Colonic mucosa (tissue), 4 donors: ENCODE results near the gene CORO1C. TPM values are rescaled to one million over a fixed set of nuclear protein-coding genes. Genes with fewer than 3 reads are reported as not detected.
A peak's percentile ranks its signal among the peaks of the same experiment; 100 is the strongest.

Experiments
- DNase-seq: peaks from one replicate; pipeline ENCODE4 v3.0.0-alpha.2; 2020
- H3K27ac ChIP-seq: fragments of 200-600 bp; one replicate; pipeline ENCODE4 v1.8.0; 2021
- H3K27me3 ChIP-seq: fragments of 200-600 bp; one replicate; pipeline ENCODE4 v1.8.0; 2021
- H3K36me3 ChIP-seq: fragments of 200-600 bp; one replicate; pipeline ENCODE4 v1.8.0; 2021
- H3K4me1 ChIP-seq: fragments of 200-600 bp; one replicate; pipeline ENCODE4 v1.8.0; 2021; ENCODE audit warnings: mild to moderate bottlenecking
- H3K4me3 ChIP-seq: fragments of 200-600 bp; one replicate; pipeline ENCODE4 v1.8.0; 2021
- H3K9ac ChIP-seq, 2 donors: one replicate each; pipeline ENCODE4 v1.7.0; 2013; ENCODE audit warnings: control low read depth in 2 of 2, low read depth in 2 of 2, low read length in 2 of 2
- H3K9me3 ChIP-seq: fragments of 200-600 bp; one replicate; pipeline ENCODE4 v1.8.0; 2021
- intact Hi-C: fragments of 100-400 bp; cut with DNase I; formaldehyde crosslinking; loops from one replicate; pipeline ENCODE4 v1.14.1; 2022
- total RNA-seq, 2 donors: library from RNA; stranded (reverse); fragmentation: NEBNext Ultra II Directional in 1 of 2; extraction: Animal tissue kit (Norgen Biotek cat#: 25700) in 1 of 2; gene quantifications; one replicate each; pipeline ENCODE4 v1.2.1, GENCODE V29; 2021
- TF ChIP-seq, protein P1 (sequence below): fragments of 200-600 bp; IDR thresholded peaks from one replicate; pipeline ENCODE4 v1.8.0; 2022; ENCODE audit warnings: antibody characterized with exemption, mild to moderate bottlenecking
- donor health status: healthy.
- donor health status: DM: no; HTN: no; CAD: no.
- donor health status: DM: no; HTN: no; CAD: no.

The CORO1C gene
- total RNA-seq, 2 donors from 2014 or later, result 112 to 166 TPM

DNA sequence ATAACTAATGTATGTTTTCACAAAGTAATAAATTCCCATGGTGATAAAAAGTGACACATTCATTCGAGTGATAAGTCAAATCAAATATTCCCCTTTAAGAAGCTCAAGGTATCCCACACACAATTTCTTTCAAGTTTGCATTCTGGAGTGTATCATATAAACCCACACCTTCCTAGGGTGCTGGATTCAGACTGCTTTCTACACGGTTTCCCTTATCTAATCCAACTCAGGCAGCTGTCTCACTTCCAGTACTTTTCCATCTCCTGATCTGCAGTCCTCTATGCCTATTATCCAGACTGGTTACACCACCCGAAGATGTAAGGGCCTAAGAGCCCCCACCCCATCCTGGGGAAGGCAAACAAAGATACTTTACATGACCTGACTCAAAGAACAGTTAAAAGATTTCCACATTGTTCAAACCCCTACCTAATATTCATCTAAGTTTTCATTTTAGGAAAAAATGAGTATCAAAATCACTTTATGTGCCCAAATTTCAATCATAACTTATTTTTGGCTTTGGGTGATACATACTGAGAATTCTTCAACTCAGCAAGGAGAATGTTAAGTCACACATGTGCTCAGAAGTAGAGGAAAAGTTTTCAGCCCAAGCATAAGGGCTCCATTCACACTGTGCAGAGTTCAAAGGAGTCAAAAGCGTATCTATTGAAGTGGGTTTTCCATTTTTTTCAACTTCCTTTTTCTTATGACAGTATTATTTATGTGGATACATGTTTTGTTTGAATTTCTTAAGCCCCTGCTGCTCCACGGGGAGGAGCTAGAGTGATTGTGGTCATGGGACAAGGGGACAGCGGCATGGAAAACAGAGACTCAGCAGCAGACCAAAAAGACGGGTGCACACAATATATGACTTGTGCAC lies 41.8 kb downstream of the CORO1C start:
- Histone ChIP-seq H3K9me3 (no peaks in the 10 kb centered on the region), H3K4me3 (no peak overlapping the region), H3K27ac (peak overlapping the region; percentile 67), H3K27me3 (no peaks in the 10 kb centered on the region), H3K36me3 (no peaks in the 10 kb centered on the region), H3K4me1 (peaks cover 8% of the 10 kb centered on the region), H3K9ac (peak overlapping the region in 1 of 2 donors; percentile 16)
- TF ChIP-seq, protein P1, sequence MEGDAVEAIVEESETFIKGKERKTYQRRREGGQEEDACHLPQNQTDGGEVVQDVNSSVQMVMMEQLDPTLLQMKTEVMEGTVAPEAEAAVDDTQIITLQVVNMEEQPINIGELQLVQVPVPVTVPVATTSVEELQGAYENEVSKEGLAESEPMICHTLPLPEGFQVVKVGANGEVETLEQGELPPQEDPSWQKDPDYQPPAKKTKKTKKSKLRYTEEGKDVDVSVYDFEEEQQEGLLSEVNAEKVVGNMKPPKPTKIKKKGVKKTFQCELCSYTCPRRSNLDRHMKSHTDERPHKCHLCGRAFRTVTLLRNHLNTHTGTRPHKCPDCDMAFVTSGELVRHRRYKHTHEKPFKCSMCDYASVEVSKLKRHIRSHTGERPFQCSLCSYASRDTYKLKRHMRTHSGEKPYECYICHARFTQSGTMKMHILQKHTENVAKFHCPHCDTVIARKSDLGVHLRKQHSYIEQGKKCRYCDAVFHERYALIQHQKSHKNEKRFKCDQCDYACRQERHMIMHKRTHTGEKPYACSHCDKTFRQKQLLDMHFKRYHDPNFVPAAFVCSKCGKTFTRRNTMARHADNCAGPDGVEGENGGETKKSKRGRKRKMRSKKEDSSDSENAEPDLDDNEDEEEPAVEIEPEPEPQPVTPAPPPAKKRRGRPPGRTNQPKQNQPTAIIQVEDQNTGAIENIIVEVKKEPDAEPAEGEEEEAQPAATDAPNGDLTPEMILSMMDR, result no peak
- intact Hi-C loops, result no loop called here
- DNase-seq, result no peak

DNA sequence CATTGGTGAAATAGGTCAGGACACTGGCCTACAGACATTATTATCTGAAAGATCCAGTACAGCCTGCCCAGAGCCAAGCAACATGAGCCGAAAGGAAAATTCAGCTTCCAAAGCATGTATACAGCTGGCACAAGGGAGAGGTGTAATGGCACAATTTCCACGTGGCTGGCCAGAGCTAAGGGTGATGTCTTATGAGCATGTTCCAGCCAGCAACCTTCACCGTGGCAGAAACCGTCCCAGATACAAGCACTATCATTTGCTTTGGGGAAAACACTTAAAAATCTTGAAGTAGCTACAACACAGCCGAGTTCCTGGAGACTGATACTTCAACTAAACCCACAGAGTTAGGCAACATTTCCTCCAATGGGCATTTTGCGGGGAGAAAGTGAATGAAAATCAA lies 44.5 kb downstream of the CORO1C start:
- Histone ChIP-seq H3K36me3 (no peaks in the 10 kb centered on the region), H3K9ac (no peak overlapping the region), H3K27me3 (no peaks in the 10 kb centered on the region), H3K4me1 (no peaks in the 10 kb centered on the region), H3K27ac (peak overlapping the region; percentile 13), H3K9me3 (no peaks in the 10 kb centered on the region), H3K4me3 (no peak overlapping the region)
- no peak for DNase-seq
- TF ChIP-seq, protein P1, result no peak
- intact Hi-C loops, result no loop called here

DNA sequence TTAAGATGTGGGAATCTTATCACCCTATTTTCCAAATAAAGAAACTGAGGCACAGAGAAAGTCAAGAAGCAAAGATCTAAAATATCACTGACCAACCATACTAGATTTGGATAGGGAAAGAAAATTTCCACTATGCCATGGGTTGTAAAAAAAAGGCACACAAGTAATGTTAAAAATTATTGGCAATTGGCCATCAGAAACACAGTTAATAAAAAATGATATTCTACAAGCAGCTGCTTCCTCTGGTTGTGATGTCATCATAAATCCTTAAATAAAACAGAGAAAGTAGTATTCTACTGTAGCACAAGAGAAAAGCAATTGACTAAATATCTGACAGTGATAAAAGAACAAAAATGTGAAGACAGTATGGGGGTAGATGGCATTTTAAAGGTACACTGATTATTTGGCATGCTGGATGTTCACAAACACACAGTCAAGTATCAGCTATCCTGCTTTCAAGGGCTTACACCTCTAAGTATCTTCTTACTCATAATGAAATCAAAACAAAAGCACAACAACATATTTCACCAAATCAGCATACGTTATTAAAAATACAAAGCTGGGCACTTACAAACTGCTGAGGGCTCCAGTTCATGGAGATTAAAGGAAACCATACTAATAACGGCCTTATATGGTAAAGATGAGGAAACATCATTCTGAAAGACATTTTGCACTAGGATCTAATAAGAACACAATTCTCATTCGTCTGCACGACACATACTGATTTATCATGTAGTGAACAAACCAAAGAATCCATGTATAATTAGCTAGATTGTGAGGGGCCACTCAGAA lies 45.7 kb downstream of the CORO1C start:
- no peaks in the 10 kb centered on the region for H3K36me3 ChIP-seq
- TF ChIP-seq, protein P1, result no peak
- no peak overlapping the region for H3K4me3 ChIP-seq
- H3K9me3 ChIP-seq, result no peaks in the 10 kb centered on the region
- no peaks in the 10 kb centered on the region for H3K27me3 ChIP-seq
- intact Hi-C loops, result no loop called here
- no peak overlapping the region for H3K9ac ChIP-seq
- no peaks in the 10 kb centered on the region for H3K4me1 ChIP-seq
- no peak for DNase-seq
- no peak overlapping the region for H3K27ac ChIP-seq

DNA sequence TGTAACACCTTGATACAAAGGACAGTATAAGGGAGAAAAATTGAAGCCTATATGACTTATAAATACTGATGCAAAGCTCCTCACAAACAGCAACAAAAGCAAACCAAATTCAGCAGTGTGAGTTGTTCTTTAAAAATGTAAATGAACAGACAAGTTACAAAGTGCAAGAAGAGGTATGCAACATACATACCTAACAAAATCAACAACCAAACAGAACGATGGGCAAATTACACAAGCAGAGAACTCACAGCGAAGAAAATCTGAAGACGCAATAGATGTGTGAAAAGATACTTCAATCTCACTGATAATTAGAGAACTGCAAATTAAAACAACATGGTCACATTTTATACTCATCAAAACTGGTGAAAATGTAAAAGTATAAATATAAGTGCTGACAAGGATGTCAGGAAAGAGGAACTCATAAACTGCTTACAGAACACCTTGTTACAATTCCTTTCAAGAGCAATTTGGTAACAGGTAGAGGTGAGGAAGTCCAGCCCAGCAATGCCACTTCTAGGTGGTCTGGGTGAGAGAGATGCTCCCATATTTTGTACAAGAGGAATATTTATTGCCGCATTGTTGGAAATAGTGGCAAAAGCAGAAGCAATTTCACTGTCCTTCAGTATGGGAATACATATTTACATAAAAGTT lies 47.3 kb downstream of the CORO1C start:
- Histone ChIP-seq H3K9ac (no peak overlapping the region), H3K9me3 (no peaks in the 10 kb centered on the region), H3K4me3 (no peak overlapping the region), H3K27ac (no peak overlapping the region), H3K4me1 (no peaks in the 10 kb centered on the region), H3K27me3 (no peaks in the 10 kb centered on the region), H3K36me3 (no peaks in the 10 kb centered on the region)
- TF ChIP-seq, protein P1, result no peak
- DNase-seq, result no peak
- intact Hi-C loops, result no loop called here

DNA sequence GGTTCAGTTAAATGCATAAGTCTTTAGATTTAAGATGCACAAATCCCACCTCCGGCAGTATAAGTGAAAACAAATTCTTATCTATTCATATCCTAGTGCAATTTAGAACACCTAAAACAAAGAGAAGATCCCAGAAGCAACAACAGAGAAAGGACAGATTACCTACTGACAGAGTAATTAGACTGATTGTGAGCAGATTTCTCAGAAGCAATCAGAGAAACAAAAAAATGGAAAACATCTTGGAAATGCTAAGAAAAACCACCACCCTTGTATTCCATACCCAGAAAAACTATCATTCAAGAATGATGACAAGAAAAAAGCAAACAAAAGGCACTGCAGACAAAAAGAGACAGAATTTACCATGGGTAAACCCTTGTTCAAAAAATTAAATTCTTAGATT lies 50.0 kb downstream of the CORO1C start:
- Histone ChIP-seq H3K4me1 (no peaks in the 10 kb centered on the region), H3K36me3 (peaks cover 3% of the 10 kb centered on the region), H3K27me3 (no peaks in the 10 kb centered on the region), H3K9ac (no peak overlapping the region), H3K4me3 (no peak overlapping the region), H3K9me3 (no peaks in the 10 kb centered on the region), H3K27ac (no peak overlapping the region)
- TF ChIP-seq, protein P1, result no peak
- intact Hi-C loops, result no loop called here
- no peak for DNase-seq
